PFSK-1 (cell line): ENCODE data around the gene MAFF.

ENCODE experiments used
- FOXP2 ChIP-seq: optimal IDR thresholded peaks from 2 replicates; pipeline ENCODE3; 2011; ENCODE audit warnings: borderline replicate concordance, control low read depth, inconsistent platforms; ENCODE audit not compliant: insufficient read depth; ENCODE audit errors: extremely low read length, extremely low read depth
- POLR2AphosphoS5 ChIP-seq: IDR thresholded peaks from 2 replicates; pipeline ENCODE4 v1.6.1; 2012; ENCODE audit warnings: low read depth, mild to moderate bottlenecking, control low read depth, low read length, moderate library complexity
- REST ChIP-seq, 2 experiments: IDR thresholded peaks; 2 replicates each; pipeline versions ENCODE4 v1.6.1 to v1.8.0; 2011 to 2012; ENCODE audit warnings: low read depth in 2 of 2, low read length in 2 of 2, control low read depth in 1 of 2, inconsistent platforms in 1 of 2, mild to moderate bottlenecking in 1 of 2, moderate library complexity in 1 of 2; ENCODE audit not compliant: insufficient read depth in 1 of 2
- SIN3A ChIP-seq: IDR thresholded peaks from 2 replicates; pipeline ENCODE4 v1.6.1; 2012; ENCODE audit warnings: mild to moderate bottlenecking, low read length, moderate library complexity, borderline replicate concordance; ENCODE audit not compliant: insufficient read depth
- TAF1 ChIP-seq: IDR thresholded peaks from 2 replicates; pipeline ENCODE4 v1.6.1; 2012; ENCODE audit warnings: low read length, control low read depth, borderline replicate concordance; ENCODE audit not compliant: insufficient read depth

- TF ChIP-seq POLR2AphosphoS5 (no peak), FOXP2 (no peak), SIN3A (no peak), REST (IDR thresholded peaks at IDR 0.05; ENCODE audit: insufficient read depth in 1 of 2, low read depth in 2 of 2, low read length in 2 of 2) (no peak), TAF1 (no peak)
Observed at GRCh38 chr22:38260761-38261681, 59.2 kb downstream of the MAFF start.
